ENCODE results near the gene UBL4A.

UBL4A gene

DNA sequence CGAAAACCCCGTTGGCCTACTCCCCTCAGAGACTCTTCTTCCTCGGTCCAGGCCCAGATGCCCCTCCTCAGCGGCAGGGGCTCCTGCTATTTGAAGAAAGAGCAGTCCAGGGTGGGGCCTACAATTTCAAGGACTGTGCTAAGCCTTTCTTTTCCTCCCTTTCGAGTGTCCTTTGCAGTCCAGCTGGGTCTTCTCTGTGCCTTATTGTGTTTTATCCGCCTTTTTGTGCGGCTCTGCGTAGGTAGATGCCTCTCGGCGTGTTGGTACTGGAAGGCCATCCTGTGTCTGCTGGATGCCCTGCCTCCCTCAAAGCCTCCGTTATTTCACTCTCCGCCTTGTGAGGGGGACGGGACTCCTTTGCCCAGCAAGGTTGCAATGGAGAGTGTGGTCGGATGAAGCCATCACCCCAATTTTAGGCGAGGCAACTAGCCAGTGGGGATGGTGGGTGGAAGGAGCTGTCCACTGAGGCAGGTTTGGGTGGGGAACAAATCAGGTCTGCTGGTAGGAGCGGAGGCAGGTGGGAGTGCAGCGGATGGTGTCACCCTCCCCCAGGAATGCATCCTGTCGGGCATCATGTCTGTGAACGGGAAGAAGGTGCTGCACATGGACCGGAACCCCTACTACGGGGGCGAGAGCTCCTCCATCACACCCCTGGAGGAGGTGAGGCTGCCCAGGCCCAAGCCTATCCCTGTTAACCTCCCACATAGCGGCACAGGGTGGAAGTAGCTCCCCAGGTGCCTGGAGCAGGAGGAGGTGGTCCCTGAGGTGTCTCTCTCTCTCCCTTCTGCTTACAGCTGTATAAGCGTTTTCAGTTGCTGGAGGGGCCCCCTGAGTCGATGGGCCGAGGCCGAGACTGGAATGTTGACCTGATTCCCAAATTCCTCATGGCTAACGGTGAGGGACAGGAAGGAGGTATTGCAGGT is 48.2 kb downstream of the UBL4A start:
- peak overlapping the region; percentile 61 for H3K4me3 ChIP-seq (ENCODE audit: low read depth, low read length)
- DNase-seq (ENCODE audit: low read depth) = no peak
- no peak for TF ChIP-seq CTCF (IDR thresholded peaks at IDR 0.05; ENCODE audit: control insufficient read depth, extremely low read depth, insufficient read depth)

DNA sequence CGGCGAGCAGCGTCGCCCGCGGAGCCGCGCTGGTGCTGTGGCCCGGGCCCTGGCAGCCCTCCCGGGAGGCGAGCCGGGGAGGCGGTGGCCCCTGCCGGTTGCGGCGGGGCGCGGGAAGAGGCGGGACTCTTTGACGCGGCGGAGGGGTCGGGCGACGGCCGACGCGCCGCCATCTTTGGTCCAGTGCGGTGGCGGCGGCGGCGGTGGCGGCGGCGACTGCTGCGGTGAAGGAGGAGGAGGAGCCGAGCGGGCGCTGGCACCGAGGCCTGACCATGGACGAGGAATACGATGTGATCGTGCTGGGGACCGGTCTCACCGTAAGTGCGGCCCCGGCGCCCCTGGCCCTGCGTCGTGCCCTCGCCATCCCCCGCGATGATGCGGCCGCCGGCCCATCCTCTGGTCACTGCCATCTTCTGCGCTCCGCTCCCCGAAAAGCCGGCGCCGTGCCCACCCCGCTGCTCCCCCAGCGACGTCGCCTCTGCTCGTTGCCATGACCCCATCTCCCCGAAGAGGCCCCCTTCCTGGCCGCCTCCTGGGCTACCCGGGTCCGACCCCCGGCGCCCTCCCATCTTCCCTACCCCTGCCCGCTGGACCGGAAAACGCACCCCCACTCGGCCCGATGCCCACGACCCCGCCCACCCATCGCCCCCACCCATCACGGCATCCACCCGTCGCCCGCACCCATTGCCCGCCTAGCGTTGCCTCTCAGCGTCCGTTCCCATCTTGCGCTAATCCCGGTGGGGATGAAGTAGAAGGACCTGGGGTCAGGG is 49.2 kb downstream of the UBL4A start, which contains the start of gene GDI1:
TSS of gene GDI1 (plus strand) at position 172 of the 770 bp plus-strand sequence. CDS start at position 273, 101 bp downstream.
- peak within 1 kb of the TSS; percentile 61 for H3K4me3 ChIP-seq (ENCODE audit: low read depth, low read length)
- TF ChIP-seq CTCF (IDR thresholded peaks at IDR 0.05; ENCODE audit: control insufficient read depth, extremely low read depth, insufficient read depth) = no peak
- DNase-seq (ENCODE audit: low read depth) = no peak

DNA sequence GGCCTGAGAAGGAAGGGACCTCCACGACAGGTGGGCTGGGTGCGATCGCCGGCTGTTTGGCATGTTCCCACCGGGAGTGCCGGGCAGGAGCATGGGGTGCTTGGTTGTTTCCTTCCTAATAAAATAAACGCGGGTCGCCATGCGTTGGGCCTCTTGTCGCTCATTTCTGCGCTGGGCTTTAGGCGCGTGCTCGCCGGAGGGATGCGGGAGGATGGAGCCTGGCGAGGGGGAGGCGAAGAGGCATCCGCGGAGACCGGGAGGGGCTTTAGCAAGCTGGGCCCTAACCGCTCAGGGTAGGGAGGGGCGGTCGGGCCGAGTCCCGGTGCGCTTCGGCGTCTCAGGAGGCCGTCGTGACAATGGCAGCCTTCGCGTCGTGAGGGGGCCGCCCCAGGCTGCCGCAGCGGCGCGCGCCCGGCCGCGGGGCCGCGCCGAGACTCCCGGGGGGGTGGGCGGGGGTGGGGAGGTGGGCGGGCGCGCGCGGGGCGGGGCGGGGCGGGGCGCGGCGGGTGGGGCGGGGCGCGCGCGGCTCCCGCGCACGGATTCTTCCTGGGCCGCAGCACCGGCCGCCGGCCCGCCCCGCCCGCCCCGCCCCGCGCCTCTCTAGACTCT is 49.9 kb downstream of the UBL4A start:
- DNase-seq (ENCODE audit: low read depth) = no peak
- peak overlapping the region; percentile 61; the same call in 1 of the 2 replicates for H3K4me3 ChIP-seq (ENCODE audit: low read depth, low read length)
- no peak for TF ChIP-seq CTCF (IDR thresholded peaks at IDR 0.05; ENCODE audit: control insufficient read depth, extremely low read depth, insufficient read depth)

- no peak for DNase-seq (ENCODE audit: low read depth)
- no peak overlapping the region for H3K4me3 ChIP-seq (ENCODE audit: low read depth, low read length)
- TF ChIP-seq CTCF (IDR thresholded peaks at IDR 0.05; ENCODE audit: control insufficient read depth, extremely low read depth, insufficient read depth) = no peak
Measured at GRCh38 chrX:154435171-154435733, 51.2 kb downstream of the UBL4A start.

GRCh38 chrX:154434394-154435168 is 51.8 kb downstream of the UBL4A start:
- TF ChIP-seq CTCF (IDR thresholded peaks at IDR 0.05; ENCODE audit: control insufficient read depth, extremely low read depth, insufficient read depth) = no peak
- H3K4me3 ChIP-seq (ENCODE audit: low read depth, low read length) = no peak overlapping the region
- no peak for DNase-seq (ENCODE audit: low read depth)
